Activated CD4-positive, alpha-beta T cell treated with anti-CD3 and anti-CD28 coated beads, Interleukin-2, Interleukin-6, amounts not matched to agents 100 ng/mL and 50 ng/mL, durations not matched to agents 16 hours and 8 hours (primary cell): Measurements from ENCODE around the gene NHSL2.

Experiments used
- DNase-seq: peaks from one replicate; pipeline ENCODE4 v3.0.0-alpha.2; 2020

NHSL2 gene

GRCh38 chrX:71992711-71993110, 82.1 kb downstream of the NHSL2 start:
- DNase-seq, result peak; percentile 12

- no peak for DNase-seq
These were observed 82.7 kb downstream of the NHSL2 start for GRCh38 chrX:71993371-71993770.

- no peak for DNase-seq
These were observed 84.0 kb downstream of the NHSL2 start for GRCh38 chrX:71994601-71995000.

- DNase-seq, result no peak
These were observed 84.5 kb downstream of the NHSL2 start for GRCh38 chrX:71995122-71995521.

- no peak for DNase-seq
These were observed 85.5 kb downstream of the NHSL2 start for GRCh38 chrX:71996136-71996535.

GRCh38 chrX:71996826-71997225, 86.2 kb downstream of the NHSL2 start:
- no peak for DNase-seq

DNA sequence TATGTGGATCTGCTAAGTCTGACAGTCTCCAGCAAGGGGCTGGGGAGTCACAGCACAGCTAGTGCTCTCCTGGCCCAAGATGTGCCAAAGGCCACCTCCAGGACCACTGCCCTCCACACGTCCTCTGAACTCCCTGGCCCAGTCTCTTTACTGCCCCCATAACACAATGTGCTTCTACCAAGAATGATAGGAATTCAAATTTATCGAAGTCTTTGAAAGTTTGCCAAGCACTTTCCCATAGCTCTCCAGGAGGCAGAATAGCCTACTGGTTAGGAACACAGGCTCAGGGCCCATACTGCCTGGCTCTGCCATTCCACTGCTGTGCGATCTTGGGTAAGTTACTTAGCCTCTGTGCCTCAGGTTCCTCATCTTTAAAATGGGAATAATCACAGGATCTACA, 86.7 kb downstream of the NHSL2 start:
- DNase-seq, result no peak

DNA sequence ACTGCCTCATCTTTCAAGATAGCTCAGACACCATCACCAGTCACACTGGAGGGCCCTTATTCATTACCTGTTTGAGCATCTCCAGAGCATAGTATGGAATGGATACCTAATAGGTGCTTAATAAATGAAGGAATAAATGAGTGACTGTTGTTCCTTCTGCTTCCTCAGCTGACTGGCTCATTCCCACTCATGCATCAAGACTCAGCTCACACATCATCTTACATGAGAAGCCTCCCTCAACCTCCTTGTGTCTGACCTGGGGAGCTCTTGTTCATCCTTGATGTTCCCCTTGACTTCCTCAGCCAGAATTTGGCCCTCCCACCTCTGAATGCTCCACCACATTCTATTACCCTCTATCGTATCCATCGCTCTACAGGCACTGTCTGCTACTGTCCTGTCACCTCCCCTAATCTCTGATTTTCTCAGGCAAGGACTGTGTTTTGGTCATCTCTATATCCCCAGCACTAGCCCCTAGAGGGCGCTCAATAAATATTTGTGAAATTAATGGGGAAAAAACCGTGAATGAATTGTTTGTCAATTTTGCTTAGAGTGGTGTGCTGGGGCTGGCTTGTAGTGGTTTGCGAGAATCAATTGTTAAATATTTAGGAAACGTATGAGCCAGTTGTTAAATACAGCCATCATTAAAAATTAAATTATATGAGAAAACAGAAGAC, 88.3 kb downstream of the NHSL2 start:
- DNase-seq, result peak; percentile 57

DNA sequence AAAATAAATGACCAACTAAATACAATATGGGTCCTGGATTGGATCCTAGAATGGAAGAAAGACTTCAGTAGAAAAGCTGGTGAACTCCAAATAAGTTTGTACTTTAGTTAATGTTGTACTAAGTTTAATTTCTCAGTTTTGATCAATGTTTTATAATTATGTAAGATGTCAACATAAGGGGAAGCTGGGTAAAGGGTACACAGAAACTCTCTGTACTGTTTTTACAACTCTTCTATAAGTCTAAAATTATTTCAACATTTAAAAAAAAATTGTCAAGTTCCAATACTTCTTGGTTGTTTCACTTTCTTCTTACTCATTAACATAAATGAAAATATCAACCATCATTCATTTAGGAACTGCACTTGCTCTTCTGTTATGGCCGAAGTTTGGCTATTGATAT, 88.9 kb downstream of the NHSL2 start:
- DNase-seq, result no peak

DNA sequence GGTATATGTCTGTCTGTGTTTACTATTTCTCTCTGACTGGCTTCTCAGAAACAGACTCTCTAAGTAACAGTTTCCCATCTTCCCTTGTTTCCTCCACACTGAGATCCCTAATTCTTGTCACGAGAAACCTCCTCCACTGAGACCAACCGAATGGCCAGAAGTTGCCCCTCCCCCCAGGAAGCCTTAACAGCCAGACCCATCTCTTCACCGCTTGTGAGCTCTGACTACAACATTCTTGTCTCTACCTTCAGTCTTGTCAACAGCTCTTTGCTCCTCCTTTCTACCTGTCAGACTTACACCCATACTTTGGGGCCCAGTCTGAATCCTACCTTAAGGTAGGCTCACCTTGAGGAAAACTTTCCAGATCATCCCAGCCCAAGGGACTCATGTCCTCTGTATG, 90.8 kb downstream of the NHSL2 start:
- DNase-seq, result no peak

DNA sequence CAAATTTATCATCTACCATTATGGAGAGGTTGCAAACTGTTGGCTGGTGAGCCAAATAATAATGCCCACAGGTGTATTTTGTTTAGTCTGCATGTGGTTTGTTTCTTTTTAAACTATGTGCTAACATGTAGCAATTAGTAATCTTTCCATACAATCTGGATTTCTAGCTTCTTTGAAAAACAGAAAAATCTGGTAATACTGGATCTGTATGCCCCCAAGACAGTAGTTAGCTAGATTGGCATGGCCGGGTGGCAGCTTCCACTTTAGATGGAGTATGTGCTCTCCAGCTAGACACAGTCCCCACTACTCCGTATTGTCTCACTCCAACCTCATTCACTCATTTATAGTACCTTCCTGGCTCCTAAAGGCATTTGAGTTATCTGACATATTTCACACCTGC, 91.3 kb downstream of the NHSL2 start:
- no peak for DNase-seq

- DNase-seq, result no peak
These were observed 92.2 kb downstream of the NHSL2 start for GRCh38 chrX:72002875-72003274.

GRCh38 chrX:72003811-72004750, 93.4 kb downstream of the NHSL2 start:
- DNase-seq, result no peak

- DNase-seq, result no peak
These were observed 94.4 kb downstream of the NHSL2 start for GRCh38 chrX:72005046-72005445.

- no peak for DNase-seq
These were observed 95.8 kb downstream of the NHSL2 start for GRCh38 chrX:72006461-72006860.

DNA sequence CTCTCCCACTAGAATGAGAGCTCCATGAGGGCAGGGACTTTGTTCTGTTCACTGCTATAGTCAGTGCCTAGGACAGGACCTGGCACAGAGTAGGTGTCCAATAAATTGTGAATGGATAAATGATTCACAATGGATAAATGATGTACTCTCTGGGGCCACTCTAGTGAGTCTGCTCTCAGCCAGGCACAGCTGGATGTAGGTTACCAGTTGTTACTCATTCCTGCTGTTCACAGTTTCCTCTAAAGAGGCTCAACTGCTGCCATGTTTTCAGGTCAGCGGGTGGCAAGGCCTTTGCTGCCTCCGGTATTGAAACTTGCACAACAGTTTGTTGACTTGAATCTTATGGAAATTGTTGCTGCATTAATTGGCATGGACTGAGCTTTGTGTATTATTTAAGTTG, 99.1 kb downstream of the NHSL2 start:
- no peak for DNase-seq

DNA sequence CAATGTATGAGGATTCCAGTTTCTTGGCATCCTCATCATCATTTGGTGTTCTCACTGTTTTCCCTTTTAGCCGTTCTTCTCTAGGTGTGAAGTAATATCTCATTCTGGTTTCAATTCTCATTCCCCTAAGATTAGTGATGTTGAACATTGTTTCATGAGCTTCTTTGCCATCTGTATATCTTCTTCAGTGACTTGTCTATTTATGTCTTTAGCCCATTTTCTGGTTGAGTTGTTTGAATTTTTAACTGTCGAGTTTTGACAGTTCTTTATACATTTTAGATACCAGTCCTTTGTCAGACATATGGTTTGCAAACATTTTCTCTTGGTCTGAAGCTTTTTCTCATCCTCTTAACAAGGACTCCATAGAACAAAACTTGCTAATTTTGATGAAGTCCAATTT, 101.1 kb downstream of the NHSL2 start:
- DNase-seq, result no peak

GRCh38 chrX:72015383-72015782, 104.7 kb downstream of the NHSL2 start:
- no peak for DNase-seq

GRCh38 chrX:72016881-72017783, 106.5 kb downstream of the NHSL2 start:
- no peak for DNase-seq

GRCh38 chrX:72018277-72019112, 107.8 kb downstream of the NHSL2 start:
- peak; percentile 85 for DNase-seq

DNA sequence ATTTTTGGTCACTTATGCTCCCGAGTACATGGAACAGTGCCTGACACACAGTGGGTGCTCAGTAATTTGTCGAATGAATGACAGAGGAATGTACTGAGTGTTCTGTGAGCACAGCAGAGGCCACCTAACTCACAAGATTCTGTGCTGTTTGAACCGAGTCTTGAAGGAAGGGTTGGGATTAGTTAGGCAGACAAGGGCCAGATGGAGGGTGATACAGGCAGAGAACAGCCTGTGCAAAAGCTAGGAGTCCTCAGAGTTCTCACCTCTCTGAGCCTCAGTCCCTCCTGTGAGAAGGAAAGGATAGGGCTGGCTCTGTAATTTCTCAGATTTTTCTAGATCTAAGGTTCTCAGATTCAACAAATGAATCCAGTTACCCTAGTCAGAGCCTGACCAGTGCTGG, 108.8 kb downstream of the NHSL2 start:
- no peak for DNase-seq

DNA sequence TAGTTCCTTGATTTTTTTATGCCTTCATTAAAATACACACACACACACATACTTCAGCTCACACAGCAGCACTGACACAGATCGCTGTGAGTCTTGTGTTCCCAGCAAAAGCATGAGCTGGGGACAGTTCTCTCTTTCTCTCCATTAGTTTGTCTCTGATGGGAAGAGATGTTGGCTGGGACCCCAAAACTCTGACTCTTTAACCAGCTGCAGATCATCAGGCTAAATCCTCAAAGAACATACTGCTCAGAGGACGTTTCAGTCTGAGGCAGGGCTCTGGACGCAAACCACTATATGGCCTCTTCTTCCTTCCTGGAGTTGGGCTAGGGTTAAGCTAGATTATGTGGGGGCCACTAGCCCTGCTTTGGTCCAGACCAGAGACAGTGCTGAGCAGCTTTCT, 109.6 kb downstream of the NHSL2 start:
- DNase-seq, result no peak
